Lower leg skin (tissue), 4 donors: ENCODE measurements around the gene HEPHL1. TPM values are rescaled to one million over a fixed set of nuclear protein-coding genes. Genes with fewer than 3 reads are reported as not detected.

Experiments
- DNase-seq, 2 donors: peaks; one replicate each; pipeline ENCODE4 v3.0.0-alpha.2; 2019; ENCODE audit warnings: low spot score in 2 of 2
- H3K4me3 ChIP-seq: fragments of 200-600 bp; sonication (generic); 2 replicates; pipeline ENCODE4 v1.5.1; 2017; ENCODE audit warnings: mild to moderate bottlenecking, low read depth; ENCODE audit not compliant: poor library complexity, severe bottlenecking
- CTCF ChIP-seq, 3 donors: fragments of 450-650 bp; IDR thresholded peaks; one replicate each; pipeline ENCODE4 v1.5.1; 2016; ENCODE audit warnings: antibody characterized with exemption in 3 of 3, mild to moderate bottlenecking in 3 of 3, moderate library complexity in 2 of 3
- POLR2A ChIP-seq, 2 donors: fragments of 450-650 bp; IDR thresholded peaks; one replicate each; pipeline ENCODE4 v1.6.1; 2016 to 2017; ENCODE audit warnings: antibody characterized with exemption in 2 of 2, mild to moderate bottlenecking in 1 of 2, moderate library complexity in 1 of 2
- WGBS, 2 donors: methylation state at CpG; one replicate each; pipeline ENCODE4 v1.1.5; 2018; 5-methylcytosine and 5-hydroxymethylcytosine counted together
- intact Hi-C: fragments of 100-400 bp; cut with DNase I; formaldehyde crosslinking; loops from one replicate; pipeline ENCODE4 v1.15.0; 2023; ENCODE audit warnings: low total_unique reads
- total RNA-seq, 4 donors: library from RNA; depleted of rRNA; stranded (reverse); fragments of >200 nt; gene quantifications; one replicate each; pipeline ENCODE4 v1.1.0, GENCODE V29; 2016

The HEPHL1 gene
- total RNA-seq, 4 donors from 2014 or later: 0.04 to 6.6 (median 0.93) TPM

- TF ChIP-seq POLR2A (IDR thresholded peaks at IDR 0.05) (no peak), CTCF (IDR thresholded peaks at IDR 0.05) (no peak)
- intact Hi-C loops: no loop called here
- 67 to 70% methylated on average over 3 of the region's 3 CpGs for WGBS, 2 donors
- no peak overlapping the region for H3K4me3 ChIP-seq
- no peak for DNase-seq
These were observed 45.8 kb downstream of the HEPHL1 start for GRCh38 chr11:94066901-94067429.

GRCh38 chr11:94068764-94069163 lies 47.6 kb downstream of the HEPHL1 start:
- TF ChIP-seq POLR2A (IDR thresholded peaks at IDR 0.05): no peak
- no peak for TF ChIP-seq CTCF (IDR thresholded peaks at IDR 0.05)
- intact Hi-C loops: loop anchor here (1.0 kb wide), 1 partner anchor 8 kb away; no protein-coding TSS in a partner anchor
- DNase-seq: no peak
- H3K4me3 ChIP-seq: no peak overlapping the region
- 64 to 84% methylated on average over 2 of the region's 2 CpGs for WGBS, 2 donors

DNA sequence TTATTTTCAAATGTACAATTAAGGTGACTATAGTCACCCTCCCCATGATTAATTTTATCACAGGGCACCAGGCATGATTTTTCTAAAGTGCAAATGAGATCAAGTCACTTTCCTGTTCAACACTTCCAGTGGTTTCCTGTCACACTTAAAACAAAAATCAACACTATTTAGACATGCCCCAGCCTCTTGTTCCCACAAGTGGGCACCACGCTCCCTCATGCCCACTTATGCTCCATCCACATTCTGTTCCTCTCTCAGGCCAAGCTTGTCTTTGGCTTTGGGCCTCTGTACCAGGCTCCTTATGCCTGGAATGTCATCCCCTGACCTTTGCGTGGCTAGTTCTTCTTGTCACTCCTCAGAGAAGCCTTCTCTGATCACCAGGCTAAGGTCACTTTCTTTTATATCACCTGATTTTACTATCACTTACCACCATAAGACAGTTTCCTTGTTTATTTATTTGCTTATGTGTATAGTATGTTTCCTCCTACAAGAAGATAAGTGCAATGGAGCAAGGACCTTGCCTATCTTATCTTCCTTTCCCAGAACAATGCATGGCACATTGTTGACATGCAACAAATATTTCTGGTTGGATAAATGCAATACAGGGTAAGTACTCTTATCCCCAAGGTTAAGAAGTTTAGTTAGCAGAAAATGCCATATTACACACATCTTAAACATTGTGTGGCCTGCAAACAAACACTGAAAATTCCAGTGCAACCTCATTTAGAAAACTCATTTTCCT lies 56.6 kb downstream of the HEPHL1 start:
- intact Hi-C loops: no loop called here
- no peak overlapping the region for H3K4me3 ChIP-seq
- no peak for DNase-seq
- TF ChIP-seq CTCF (IDR thresholded peaks at IDR 0.05) (no peak), POLR2A (IDR thresholded peaks at IDR 0.05) (no peak)
- WGBS, 2 donors: 70% methylated on average over 2 of the region's 2 CpGs

- H3K4me3 ChIP-seq: no peak overlapping the region
- 85 to 94% methylated on average over 1 of the region's 1 CpG for whole genome bisulfite sequencing, 2 donors
- DNase-seq: no peak
- intact Hi-C loops: no loop called here
- TF ChIP-seq CTCF (IDR thresholded peaks at IDR 0.05): no peak
- no peak for TF ChIP-seq POLR2A (IDR thresholded peaks at IDR 0.05)
These were observed 63.0 kb downstream of the HEPHL1 start for GRCh38 chr11:94084164-94084563.

DNA sequence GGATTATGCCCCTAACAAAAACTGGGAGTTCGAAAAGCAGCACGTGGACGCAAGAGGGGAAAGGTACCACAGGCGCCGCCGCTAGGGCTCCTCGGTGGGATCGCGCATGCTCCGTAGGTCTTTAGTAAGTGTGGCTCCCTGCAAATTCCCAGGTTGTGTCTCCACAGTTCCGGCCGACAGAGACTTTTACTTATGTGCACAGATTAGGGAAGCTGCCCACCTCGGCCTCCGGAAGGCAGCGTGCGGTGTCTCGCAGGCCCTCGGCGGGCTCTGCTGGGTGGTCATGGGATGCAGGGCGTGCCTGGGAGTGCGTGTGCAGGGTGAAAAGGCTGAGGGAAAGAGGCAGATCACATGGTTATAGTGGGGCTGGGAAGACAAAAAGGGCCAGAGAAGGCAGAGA lies 67.8 kb downstream of the HEPHL1 start:
- H3K4me3 ChIP-seq: no peak overlapping the region
- no peak for DNase-seq
- TF ChIP-seq CTCF (IDR thresholded peaks at IDR 0.05) (no peak), POLR2A (IDR thresholded peaks at IDR 0.05) (no peak)
- 86 to 91% methylated on average over 21 of the region's 21 CpGs for WGBS, 2 donors
- intact Hi-C loops: no loop called here
